GM18907 (cell line): ENCODE data around the gene RTN4R.
"Not testable (repeated sequence)": the region's sequence is repeated elsewhere in the genome, so short reads cannot be mapped to it uniquely, and the experiment has no call there.

Source experiments
- ATAC-seq: cut with Tn5 transposase; IDR thresholded peaks from one replicate; pipeline ENCODE4 v1.9.1; 2021; ENCODE audit warnings: mild to moderate bottlenecking, moderate library complexity; ENCODE audit not compliant: unreplicated experiment

The RTN4R gene

DNA sequence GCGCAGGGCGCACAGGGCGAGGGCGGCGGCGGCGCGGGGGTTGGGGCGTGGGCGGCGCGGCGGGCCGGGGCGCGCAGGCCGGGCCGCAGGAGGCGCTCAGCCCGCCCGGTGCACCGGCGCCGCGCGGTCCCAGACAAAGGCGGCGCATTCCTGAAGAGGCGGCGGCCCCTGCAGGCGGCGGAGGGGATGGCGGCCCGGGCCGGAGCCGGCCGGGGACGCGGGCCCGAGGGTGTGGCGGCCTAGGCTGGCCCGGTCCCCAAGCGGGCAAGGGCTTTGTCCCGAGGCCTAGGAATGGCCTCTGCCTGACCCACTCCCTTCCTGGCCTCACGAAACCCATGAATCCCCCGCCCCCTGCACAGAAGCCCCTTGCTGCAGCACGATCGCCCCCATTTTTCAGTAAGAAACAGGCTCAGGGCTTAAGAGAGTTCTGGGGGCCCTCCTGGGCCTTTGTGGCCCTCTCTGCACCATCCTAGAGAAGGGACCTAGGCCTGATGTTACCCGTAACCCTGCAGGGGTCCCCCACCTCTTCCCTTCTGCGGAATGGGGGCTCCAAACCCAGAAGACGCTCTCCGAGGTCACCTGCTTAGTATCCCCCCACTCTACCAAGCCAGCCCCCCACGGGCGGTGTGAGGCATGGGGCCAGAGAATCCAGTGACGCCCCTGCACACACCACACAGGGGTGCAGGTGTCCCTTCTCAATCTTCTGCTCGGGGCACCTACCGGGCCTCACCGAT is at the start of gene RTN4R:
TSS of gene RTN4R (minus strand) at position 40 of the 734 bp plus-strand sequence. CDS start 226 bp downstream, outside the sequence.
- ATAC-seq, result no peak

DNA sequence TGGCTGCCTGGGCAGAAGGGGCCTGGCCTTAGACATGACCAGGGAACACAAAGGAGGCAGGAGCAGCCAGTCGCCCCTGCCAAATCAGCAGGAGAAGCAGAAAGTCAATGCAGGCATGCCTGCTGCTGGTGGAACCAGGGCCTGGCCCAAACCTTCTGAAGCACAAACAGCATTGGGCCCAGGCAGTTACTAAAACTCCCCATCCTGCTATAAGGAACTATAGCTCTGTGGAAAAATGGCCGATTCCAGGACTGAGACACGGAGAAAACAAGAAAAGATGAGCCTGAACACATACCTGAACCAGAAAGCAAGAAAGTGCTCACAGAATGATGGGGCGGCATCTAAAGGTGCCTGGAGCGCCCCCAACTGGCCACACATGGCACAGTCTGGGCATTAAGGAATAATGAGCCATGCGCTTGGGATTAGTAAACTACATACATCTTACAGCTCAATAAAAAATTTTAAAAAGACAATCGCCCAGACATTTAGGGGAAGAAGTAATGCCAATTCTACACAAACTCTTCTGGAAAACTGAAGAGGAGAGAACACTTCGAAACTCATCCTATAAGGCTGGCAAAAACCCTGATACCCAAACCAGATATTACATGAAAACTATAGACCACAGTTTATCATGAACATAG is 49.4 kb upstream of the RTN4R start:
- not testable (repeated sequence) for ATAC-seq

DNA sequence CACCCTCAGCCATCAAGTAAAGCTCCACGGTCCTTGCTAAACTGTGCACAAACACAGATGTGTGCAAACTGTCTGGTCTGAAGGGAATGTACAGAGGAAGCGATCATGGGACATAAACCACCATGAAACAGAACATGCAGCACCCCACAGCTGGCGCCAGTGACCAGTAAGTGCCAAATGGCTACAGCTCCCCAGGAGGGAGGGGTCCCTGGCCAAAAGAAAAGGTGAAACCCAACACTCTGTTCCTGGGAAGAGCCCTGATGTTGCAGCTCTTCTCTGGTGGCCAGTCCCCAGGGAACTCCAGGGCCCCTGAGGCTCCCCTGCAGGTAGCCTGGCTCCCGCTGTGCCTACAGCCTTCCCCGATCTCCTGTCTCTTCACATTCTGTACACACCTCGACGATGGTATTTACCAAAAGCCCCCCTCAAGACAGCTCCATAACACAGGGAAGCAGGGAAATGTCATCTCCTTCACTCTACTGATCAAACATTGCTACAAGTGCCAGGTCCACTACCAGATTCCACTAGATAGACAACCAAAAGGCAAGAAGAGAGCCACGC is 48.8 kb upstream of the RTN4R start:
- ATAC-seq, result no peak

DNA sequence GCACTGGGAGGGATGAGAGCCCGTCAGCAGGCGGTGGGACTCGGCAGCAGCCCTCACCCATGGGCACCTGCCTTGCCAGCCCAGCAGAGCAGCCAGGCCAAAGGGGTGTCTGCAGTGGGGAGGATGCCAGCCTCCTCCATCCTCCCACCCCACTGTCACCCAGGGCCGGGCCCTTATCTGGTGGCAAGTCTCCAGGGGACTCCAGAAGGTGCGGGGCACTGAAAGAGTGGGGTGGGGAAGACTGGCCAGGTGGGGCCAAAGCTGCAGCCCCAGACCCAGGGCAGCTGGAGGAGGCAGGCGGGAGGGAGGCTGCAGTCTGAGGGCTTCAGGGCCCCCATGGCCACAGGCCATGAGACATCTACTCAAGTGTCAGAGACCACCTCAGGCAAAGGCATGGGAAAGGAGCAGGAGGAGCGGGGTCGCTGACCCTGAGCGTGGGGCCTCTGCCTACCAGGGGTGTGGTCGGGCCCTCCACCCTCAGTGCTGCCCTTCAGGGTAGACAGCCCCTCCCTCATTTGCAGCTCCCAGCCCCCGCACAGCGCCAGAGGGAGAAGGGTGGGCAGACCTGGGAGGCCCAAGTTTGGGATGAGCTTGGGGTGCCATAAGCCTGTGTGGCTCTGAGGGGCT is 48.2 kb upstream of the RTN4R start:
- no peak for ATAC-seq

DNA sequence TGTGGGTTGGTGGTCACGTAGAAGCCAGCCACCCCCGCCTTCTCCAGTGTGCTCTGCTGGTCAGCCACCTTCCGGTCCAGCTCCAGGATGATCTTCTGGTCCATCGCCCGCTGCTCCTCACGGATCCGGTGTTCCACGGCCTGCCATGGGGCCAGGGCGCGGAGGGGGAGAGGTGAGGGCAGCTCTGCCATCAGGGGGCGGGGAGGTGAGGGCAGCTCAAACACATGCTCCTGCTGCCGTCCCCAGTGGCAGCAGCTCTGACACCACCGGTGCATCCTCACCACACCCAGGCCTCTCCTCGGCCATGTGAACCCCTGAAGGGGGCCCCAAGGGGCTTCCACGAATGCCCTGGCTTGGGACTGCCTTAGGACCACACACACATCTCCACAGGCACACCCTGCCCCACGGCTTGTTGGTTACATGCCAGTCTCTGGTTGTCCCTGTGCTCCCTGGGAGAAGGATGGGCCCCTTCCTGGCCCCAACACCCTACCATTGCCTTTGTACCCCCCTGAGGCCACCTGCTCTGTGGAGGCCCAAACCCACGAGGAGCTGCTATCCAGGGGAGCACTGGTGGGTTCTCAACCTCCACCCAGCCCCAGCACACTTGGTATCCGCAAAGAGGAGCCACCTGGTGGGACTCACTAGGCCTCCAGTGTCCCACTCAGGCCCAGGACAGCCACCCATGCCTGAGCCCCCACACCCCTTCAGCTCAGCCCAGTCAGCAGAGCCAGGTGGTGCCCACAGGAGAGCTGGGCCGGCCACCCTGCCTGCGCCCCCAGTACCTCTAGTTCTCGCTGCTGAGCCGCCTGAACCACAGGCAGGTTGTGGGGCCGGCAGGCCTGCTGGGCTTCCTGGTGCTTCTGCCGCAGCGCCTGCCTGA is 47.5 kb upstream of the RTN4R start:
- no peak for ATAC-seq

DNA sequence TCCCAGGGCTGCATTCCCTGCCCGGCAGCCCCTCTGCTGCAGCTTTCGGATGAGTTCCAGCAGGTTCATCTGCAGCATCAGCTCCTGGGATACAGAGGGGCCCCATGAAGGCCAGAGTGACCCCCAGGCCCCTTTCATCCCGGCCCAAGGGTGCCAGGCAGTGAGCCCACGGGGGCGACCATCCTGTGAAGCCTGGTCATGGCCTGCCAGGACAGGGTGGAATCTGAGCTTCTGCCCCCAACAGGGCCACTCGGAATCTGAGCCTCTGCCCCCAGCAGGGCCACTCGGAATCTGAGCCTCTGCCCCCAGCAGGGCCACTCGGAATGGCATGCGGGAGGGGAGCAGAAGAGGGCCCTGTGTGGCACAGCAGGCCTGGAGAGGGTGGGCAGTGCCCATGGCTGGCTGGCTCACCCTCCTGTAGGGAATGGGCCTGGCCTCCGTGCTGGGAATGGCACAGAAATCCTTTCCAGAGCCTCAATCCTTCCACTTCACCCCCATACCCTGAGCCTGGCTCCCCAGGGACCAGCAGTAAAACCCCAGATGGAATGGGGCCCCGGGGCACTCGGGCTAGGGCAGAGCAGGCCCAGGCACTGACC is 46.7 kb upstream of the RTN4R start:
- not testable (repeated sequence) for ATAC-seq

DNA sequence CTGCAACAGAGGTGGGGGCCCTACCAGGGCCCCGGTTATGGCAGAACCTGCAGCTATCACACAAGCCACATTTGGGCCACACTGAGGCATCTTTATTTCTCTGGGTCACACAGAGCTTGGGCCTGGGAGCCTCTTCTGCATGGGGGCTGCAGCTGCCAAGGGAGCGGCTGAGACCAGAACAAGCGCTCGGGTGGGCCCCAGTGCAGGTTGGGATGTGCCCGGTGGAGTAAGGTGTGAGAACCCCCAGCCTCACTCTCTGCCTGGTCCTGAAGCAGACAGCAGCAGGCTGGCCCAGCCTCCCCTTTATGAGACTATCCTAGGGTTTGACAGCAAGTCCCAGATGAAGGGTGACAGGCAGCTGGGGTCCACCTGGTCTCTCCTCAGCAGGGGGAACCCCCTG is 46.1 kb upstream of the RTN4R start:
- not testable (repeated sequence) for ATAC-seq

DNA sequence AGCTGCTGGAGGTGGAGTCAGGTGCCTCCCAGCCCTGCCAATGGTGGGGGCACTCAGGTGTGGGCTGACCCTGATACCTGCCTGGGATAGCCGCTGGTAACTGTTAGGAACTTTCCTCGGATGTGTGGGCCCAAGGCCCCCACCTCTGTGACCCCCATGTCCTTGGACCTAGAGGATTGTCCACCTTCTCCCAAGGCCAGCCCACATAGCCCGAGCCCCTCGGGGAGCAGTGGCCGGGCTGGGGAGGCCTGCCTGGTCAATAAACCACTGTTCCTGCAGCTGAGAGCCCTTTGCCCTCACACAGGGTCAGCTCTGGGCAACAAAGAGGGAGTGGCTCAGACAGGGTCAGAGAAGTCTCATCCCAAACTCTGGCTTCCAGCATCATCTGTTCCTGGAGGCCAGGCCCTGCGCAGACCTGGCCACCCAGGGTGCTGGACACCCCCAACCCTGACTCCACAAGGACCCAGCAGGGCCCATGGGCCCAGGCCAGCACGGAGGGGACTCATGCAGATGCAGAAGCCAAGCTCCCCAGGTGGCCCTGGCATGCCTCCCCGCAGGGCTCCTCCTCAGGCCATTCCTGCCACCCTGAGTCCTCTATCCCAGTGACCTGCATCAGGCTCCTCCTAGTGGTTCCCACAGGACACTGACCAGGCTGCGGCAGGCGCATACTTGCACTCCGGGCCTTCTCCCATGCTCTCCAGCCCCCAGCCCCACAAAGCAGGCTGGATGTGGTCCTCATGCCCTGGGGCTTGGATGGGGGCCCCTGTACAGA is 45.4 kb upstream of the RTN4R start:
- ATAC-seq, result not testable (repeated sequence)

DNA sequence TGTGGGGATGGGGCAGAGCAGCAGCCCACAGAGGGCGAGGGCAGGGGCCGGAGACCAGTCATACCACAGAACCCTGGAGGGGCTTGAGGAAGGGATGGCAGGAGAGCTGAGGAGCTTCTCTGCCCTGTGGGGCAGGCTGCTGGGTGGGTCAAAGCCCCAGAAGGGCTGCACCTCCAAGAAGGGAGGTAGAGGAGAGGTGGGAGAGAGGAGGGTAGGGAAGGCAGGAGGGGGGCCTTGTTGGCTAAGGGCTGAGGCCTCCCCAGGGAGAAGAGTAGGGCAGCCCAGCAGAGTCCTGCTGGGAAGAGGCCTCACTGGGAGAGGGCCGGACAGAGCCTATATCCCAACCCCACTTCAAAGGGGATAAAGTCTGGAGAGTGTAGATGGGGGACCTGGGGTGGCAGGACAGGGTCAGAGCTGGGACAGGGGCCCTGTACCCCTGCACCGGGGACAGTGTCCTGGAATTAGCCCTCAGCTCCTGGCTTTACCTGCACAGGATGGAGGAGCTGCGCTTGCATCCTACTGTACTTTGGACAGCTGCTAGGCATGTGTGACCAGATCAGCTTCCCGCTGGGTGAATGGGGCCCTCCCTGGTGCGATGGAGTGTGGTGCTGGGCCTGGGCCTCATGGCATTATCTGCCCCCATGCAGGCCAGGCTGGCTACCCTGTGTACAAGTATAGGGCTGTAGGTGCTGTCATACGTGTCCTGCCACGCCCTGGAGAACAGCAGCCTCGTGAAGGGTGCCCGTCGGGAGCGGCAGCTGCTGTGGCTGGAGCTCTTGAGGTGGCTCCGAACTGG is 44.5 kb upstream of the RTN4R start:
- ATAC-seq, result no peak

DNA sequence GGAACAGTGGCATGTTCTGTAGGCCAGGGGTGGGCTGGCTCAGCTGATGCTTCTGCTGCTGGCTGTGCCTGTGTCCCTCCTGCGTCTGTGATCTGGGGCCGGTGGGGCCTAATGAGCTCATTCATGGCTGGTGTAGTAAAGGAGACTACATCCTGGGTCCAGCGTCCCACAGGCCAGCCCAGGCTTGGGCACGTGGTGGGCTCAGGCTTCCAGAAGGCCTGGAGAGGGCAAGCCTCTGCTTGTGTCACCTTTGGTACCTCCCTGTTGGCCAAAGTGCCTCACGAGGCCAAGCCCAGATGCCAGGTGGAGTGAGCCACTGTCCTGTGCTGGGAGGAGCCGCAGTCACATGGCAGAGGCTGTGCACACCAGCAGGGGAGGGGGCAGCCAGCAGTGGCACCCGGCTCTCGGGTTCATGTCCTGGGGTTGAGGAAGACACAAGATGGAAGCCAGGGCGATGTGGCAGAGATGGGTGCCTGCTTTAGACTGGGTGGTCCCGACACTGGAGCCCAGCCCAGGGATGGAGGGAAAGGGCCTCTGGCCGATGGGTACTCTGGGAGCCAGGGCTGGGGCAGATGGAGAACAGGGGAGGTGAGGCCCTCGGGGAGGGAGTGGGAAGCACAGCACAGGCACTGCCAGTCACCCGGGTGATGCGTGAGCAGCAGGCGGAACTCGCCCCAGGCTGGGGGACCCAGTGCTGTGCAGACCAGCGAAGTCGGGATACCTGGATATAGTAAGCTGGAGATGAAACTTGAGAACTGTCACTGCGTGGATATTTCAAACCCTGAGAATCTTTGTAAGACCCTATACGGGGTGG is 43.3 kb upstream of the RTN4R start:
- ATAC-seq, result not testable (repeated sequence)

DNA sequence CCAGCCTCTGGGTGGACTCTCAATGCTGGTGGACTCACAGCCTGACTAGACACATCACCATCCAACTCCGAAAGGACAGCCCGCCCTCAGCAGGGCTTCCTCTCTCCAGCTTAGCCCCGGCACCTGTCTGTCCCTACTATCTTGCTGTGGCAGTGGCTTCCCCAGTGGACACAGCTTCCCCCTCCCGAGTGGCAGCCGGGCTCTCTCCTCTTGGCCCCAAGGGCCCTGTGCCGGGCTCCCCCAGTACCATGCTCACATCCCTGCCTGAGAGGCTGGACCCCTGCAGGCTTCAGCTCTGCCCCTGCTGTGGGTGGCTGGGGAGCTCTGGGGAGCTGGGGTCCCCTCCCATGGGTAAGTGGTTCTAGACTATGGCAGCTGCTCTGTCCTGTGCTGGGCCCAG is 42.7 kb upstream of the RTN4R start:
- ATAC-seq, result not testable (repeated sequence)

DNA sequence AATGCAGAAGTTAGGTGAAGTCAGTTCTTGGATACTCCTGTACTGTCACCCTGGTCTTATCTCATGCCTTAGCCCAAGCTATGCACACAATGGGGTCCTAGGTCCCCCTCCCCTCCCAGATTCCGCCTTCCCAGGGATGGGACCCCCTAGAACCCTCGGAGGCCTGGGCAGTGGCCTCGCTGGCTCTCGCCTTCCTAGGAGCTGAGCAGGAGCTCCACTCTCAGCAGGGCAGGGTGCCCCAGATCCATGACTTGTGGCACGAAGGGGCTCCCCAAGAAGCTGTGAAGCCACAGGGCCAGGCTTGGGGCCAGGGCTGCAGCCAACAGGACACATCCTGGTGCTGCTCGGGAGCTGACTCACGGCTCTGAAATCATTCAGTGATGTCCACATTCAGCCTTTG is 42.1 kb upstream of the RTN4R start:
- ATAC-seq, result not testable (repeated sequence)

DNA sequence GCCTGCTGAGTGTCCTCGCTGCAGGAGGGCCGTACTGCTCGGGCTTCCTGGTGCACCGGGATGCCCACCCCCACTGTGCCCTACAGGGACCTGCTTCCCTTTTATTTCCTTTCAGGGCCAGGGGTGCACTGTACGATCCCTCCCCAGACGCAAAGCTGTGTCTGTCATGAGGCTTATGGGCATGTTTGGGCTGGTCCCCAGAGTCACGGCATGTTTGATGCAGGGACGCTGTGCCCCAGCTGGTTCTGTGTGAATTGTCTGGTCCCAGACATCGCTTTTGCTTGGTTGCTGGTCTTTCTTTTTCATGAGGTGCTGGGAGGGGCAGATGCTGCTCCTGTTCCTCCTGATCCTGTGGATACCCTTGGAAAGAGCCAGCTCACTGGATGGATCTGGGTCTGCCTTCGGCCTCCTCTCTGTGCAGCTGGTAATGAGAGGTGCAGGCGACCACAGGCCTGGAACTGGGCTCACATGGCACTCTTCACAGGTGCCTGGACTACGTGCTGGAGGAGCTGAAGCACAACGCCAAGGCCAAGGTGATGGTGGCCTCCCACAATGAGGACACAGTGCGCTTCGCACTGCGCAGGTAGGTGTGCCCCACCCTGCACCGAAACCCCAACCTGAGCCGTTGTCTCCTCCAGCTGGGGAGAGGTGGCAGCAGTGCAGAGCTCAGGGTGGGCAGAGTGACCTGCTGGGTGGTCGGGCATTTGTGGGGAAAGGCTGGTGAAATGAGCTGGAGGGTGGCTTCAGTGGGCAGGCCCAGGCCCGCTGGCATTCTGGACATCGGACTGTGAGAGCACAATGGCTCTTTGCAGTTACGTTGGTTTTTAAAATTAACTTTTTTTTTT is 40.9 kb upstream of the RTN4R start:
- ATAC-seq, result not testable (repeated sequence)

DNA sequence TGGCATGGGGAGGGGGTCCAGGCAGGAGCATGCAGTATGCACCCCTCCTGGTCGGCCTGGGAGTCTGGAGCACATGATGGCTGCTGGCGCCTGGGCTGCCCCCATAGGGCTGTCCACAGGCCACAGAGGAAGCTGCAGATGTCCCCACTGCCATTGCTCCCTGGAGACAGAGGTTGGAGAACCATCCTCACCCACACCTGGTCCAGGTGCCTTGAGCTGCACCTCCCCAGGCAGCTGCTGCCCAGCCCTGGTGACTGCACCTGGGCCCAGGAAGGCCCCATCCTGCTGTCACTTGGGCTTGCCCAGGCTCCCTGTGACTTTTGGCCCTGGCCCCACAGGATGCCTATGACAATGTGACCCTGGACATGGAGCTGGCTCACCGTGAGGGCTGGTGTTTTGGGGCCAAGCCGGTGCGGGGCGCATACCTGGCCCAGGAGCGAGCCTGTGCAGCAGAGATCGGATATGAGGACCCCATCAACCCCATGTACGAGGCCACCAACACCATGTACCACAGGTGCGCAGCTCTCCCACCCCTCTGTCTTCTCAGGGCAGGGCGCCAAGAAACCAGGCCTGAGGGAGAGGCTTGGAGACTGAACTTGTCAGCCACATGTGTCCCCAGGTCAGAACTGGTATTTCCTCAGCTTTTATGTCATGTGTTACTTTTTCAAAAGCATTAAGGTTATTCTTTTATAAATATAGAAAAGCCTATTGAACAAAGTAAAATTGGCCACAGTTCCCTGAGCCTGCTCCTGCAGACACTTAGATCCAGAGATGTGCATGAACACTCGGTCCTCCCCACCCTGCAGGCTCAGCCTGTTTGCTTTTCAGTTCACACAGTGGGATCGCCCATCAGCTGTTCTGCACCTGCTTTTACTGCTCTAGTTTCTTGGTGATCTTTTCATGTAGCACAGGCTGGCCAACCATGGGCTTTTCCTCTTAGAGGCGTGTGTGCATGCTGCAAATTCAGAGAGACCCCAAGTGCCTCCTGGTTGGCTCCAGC is 39.6 kb upstream of the RTN4R start:
- ATAC-seq, result not testable (repeated sequence)

DNA sequence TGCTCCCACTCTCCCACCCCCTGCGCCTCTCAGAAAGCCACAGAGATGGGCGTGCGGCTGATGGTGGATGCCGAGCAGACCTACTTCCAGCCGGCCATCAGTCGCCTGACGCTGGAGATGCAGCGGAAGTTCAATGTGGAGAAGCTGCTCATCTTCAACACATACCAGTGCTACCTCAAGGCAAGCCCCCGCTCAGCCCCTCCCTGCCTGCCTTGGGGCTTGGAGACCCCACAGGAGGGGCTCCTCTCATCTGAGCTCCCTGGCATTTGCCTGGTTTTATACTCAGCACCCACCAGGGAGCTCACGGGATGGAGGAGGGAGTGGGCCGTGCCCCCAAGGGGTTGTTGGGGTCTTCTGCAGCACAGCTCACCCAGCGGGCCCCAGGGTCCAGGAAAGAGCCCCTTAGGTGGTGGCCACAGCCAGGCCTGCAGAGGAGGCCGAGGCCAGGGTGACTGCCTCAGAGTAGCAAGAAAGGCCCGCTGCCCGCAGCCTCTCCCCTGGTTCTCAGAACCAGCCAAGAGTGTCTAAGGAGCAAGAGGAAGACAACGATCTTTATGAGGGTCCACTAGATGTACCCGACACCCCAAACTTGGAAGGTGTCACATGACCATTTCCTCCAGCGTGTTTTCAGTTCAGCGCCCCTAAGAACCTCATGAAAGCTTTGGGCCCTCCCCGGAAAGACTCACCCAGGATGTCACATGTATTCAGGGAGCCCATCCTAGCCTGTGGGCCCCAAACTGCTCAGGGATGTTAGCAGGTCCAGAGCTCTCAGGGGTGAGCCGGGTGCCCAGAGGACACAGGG is 38.7 kb upstream of the RTN4R start:
- ATAC-seq, result not testable (repeated sequence)
